Stimulated activated CD4-positive, alpha-beta T cell treated with anti-CD3 and anti-CD28 coated beads, TNF-alpha, amount 100 ng/mL, for 1 hour (primary cell): ENCODE measurements around the gene FLT3LG.
"Not testable (repeated sequence)": the region's sequence is repeated elsewhere in the genome, so short reads cannot be mapped to it uniquely, and the experiment has no call there.

Experiments used
- DNase-seq, 3 donors: peaks; one replicate each; pipeline ENCODE4 v3.0.0-alpha.2; 2020; ENCODE audit warnings: low read depth in 3 of 3, low spot score in 1 of 3

Gene FLT3LG

GRCh38 chr19:49461130-49461529 lies 12.9 kb upstream of the FLT3LG start:
- DNase-seq: not testable (repeated sequence)

- no peak for DNase-seq
These were observed 12.4 kb upstream of the FLT3LG start for GRCh38 chr19:49461656-49462055.

- no peak for DNase-seq
These were observed 11.5 kb upstream of the FLT3LG start for GRCh38 chr19:49462492-49462891.

GRCh38 chr19:49463960-49464740 lies 9.9 kb upstream of the FLT3LG start:
- DNase-seq: no peak

GRCh38 chr19:49465371-49465770 lies 8.6 kb upstream of the FLT3LG start:
- DNase-seq: no peak

GRCh38 chr19:49468199-49468598 lies 5.8 kb upstream of the FLT3LG start:
- DNase-seq: no peak

GRCh38 chr19:49468746-49469447 lies 5.1 kb upstream of the FLT3LG start:
- DNase-seq: peak in 2 of 3 donors; percentile 66 to 90

- DNase-seq: peak in 2 of 3 donors; percentile 55 to 64
These were observed 4.0 kb upstream of the FLT3LG start for GRCh38 chr19:49469828-49470614.

- DNase-seq: no peak
These were observed 3.4 kb upstream of the FLT3LG start for GRCh38 chr19:49470615-49470978.

- DNase-seq: no peak
These were observed 1.1 kb upstream of the FLT3LG start for GRCh38 chr19:49472936-49473335.

- DNase-seq: not testable (repeated sequence)
These were observed 531 bp upstream of the FLT3LG start for GRCh38 chr19:49473501-49473867.

- no peak for DNase-seq
These were observed 518 bp downstream of the FLT3LG start for GRCh38 chr19:49474542-49474924.

- DNase-seq: no peak
These were observed 1.3 kb downstream of the FLT3LG start for GRCh38 chr19:49475191-49475917.

GRCh38 chr19:49475995-49476880 lies 2.2 kb downstream of the FLT3LG start:
- peak in 1 of 3 donors; percentile 64 for DNase-seq

- DNase-seq: no peak
These were observed 6.1 kb downstream of the FLT3LG start for GRCh38 chr19:49479975-49480628.

GRCh38 chr19:49481020-49481683 lies 7.1 kb downstream of the FLT3LG start:
- no peak for DNase-seq

GRCh38 chr19:49486232-49486631 lies 12.2 kb downstream of the FLT3LG start:
- no peak for DNase-seq

GRCh38 chr19:49486710-49487276 lies 12.8 kb downstream of the FLT3LG start:
- DNase-seq: no peak
